CD4-positive, alpha-beta T cell treated with Interleukin-4 for 1 hour (primary cell): ENCODE data around the gene FIGLA.
A peak's percentile ranks its signal among the peaks of the same experiment; 100 is the strongest.
"Not testable (repeated sequence)": the region's sequence is repeated elsewhere in the genome, so short reads cannot be mapped to it uniquely, and the experiment has no call there.

Experiments used
- DNase-seq, 2 donors: peaks; one replicate each; pipeline ENCODE4 v3.0.0-alpha.2; 2020 to 2022

The FIGLA gene

GRCh38 chr2:70807828-70808118 lies 17.3 kb upstream of the FIGLA start:
- no peak for DNase-seq

- DNase-seq: no peak
Observed at GRCh38 chr2:70807102-70807827, 16.8 kb upstream of the FIGLA start.

- no peak for DNase-seq
Observed at GRCh38 chr2:70806620-70807019, 16.2 kb upstream of the FIGLA start.

- no peak for DNase-seq
Observed at GRCh38 chr2:70806013-70806412, 15.6 kb upstream of the FIGLA start.

GRCh38 chr2:70801607-70802263 lies 11.3 kb upstream of the FIGLA start:
- no peak for DNase-seq

GRCh38 chr2:70799706-70800105 lies 9.3 kb upstream of the FIGLA start:
- no peak for DNase-seq

- DNase-seq: not testable (repeated sequence)
Observed at GRCh38 chr2:70797996-70798395, 7.6 kb upstream of the FIGLA start.

GRCh38 chr2:70797506-70797905 lies 7.1 kb upstream of the FIGLA start:
- DNase-seq: no peak

GRCh38 chr2:70796262-70796661 lies 5.8 kb upstream of the FIGLA start:
- no peak for DNase-seq

- no peak for DNase-seq
Observed at GRCh38 chr2:70795164-70795995, 4.9 kb upstream of the FIGLA start.

- DNase-seq: peak; percentile 14 to 42
Observed at GRCh38 chr2:70793450-70793849, 3.0 kb upstream of the FIGLA start.

GRCh38 chr2:70789304-70790135 lies 923 bp downstream of the FIGLA start:
- DNase-seq: peak; percentile 65 to 67

- DNase-seq: peak; percentile 20 to 47
Observed at GRCh38 chr2:70785137-70785911, 5.1 kb downstream of the FIGLA start.

GRCh38 chr2:70784320-70784719 lies 6.1 kb downstream of the FIGLA start:
- no peak for DNase-seq

- DNase-seq: no peak
Observed at GRCh38 chr2:70779911-70780545, 10.4 kb downstream of the FIGLA start.

- DNase-seq: no peak
Observed at GRCh38 chr2:70779491-70779890, 11.0 kb downstream of the FIGLA start.

GRCh38 chr2:70778676-70779075 lies 11.8 kb downstream of the FIGLA start:
- DNase-seq: no peak

GRCh38 chr2:70777450-70777849 lies 13.0 kb downstream of the FIGLA start:
- no peak for DNase-seq

GRCh38 chr2:70776266-70776665 lies 14.2 kb downstream of the FIGLA start:
- DNase-seq: no peak

GRCh38 chr2:70775141-70775540 lies 15.3 kb downstream of the FIGLA start:
- DNase-seq: no peak

GRCh38 chr2:70772486-70773155 lies 17.8 kb downstream of the FIGLA start:
- DNase-seq: no peak
